HepG2 (cell line): ENCODE data around the gene ANKRD29. TPM values are rescaled to one million over a fixed set of nuclear protein-coding genes. Genes with fewer than 3 reads are reported as not detected.

ENCODE experiments used
- ADNP ChIP-seq: sonication (generic); formaldehyde crosslinking; IDR thresholded peaks from 2 replicates; pipeline ENCODE4 v1.4.0; 2020; ENCODE audit warnings: missing genetic modification reagents
- CEBPB ChIP-seq: IDR thresholded peaks from 2 replicates; pipeline ENCODE4 v1.6.1; 2011; ENCODE audit warnings: low read depth, low read length, improper control_type of control experiment, borderline replicate concordance
- IKZF1 ChIP-seq: fragments of 450-650 bp; IDR thresholded peaks from 2 replicates; pipeline ENCODE4 v1.7.1; 2016
- LBX2 ChIP-seq: sonication (generic); formaldehyde crosslinking; IDR thresholded peaks from 2 replicates; pipeline ENCODE4 v1.5.0; 2020; ENCODE audit warnings: missing genetic modification reagents, mild to moderate bottlenecking, borderline replicate concordance
- MAX ChIP-seq: IDR thresholded peaks from 2 replicates; pipeline ENCODE4 v1.6.1; 2012; ENCODE audit warnings: inconsistent platforms
- MXI1 ChIP-seq: IDR thresholded peaks from 3 replicates; pipeline ENCODE4 v1.6.1; 2012; ENCODE audit warnings: low read depth, low read length, inconsistent platforms, borderline replicate concordance
- MZF1 ChIP-seq: sonication (generic); formaldehyde crosslinking; IDR thresholded peaks from 2 replicates; pipeline ENCODE4 v1.8.1; 2023; ENCODE audit warnings: mild to moderate bottlenecking, missing genetic modification reagents, borderline replicate concordance
- NFYB ChIP-seq: sonication (generic); formaldehyde crosslinking; IDR thresholded peaks from 2 replicates; pipeline ENCODE4 v1.4.0; 2020; ENCODE audit warnings: missing genetic modification reagents
- NONO ChIP-seq, 2 experiments: fragments of 450-650 bp in 1 of 2; sonication (generic) in 1 of 2; formaldehyde crosslinking in 1 of 2; IDR thresholded peaks in 1 of 2; conservative IDR thresholded peaks in 1 of 2; 2 replicates each; pipeline versions ENCODE4 v1.6.1 to v1.8.0; 2017 to 2022; ENCODE audit warnings: mild to moderate bottlenecking in 1 of 2, missing genetic modification reagents in 1 of 2, moderate library complexity in 1 of 2
- NPAS2 ChIP-seq: sonication (generic); formaldehyde crosslinking; IDR thresholded peaks from 2 replicates; pipeline ENCODE4 v1.8.0; 2022; ENCODE audit warnings: mild to moderate bottlenecking, missing genetic modification reagents, borderline replicate concordance
- NR2C2 ChIP-seq: sonication (generic); formaldehyde crosslinking; IDR thresholded peaks from 2 replicates; pipeline ENCODE4 v1.4.0; 2020; ENCODE audit warnings: missing genetic modification reagents, mild to moderate bottlenecking, moderate library complexity, borderline replicate concordance
- SMARCE1 ChIP-seq: fragments of 450-650 bp; IDR thresholded peaks from 2 replicates; pipeline ENCODE4 v1.6.1; 2017; ENCODE audit warnings: borderline replicate concordance
- SOX13 ChIP-seq, 3 experiments: fragments of 450-650 bp in 1 of 3; sonication (generic) in 1 of 3; formaldehyde crosslinking in 1 of 3; IDR thresholded peaks in 2 of 3; conservative IDR thresholded peaks in 1 of 3; 2 replicates each; pipeline versions ENCODE4 v1.5.0 to v1.6.1; 2016 to 2020; ENCODE audit warnings: antibody characterized with exemption in 1 of 3, mild to moderate bottlenecking in 1 of 3, missing compliant biosample characterization in 1 of 3, missing genetic modification reagents in 1 of 3, moderate library complexity in 1 of 3
- SP140L ChIP-seq: sonication (generic); formaldehyde crosslinking; IDR thresholded peaks from 2 replicates; pipeline ENCODE4 v1.4.0; 2020; ENCODE audit warnings: missing genetic modification reagents, borderline replicate concordance
- TCF7 ChIP-seq: sonication (generic); IDR thresholded peaks from 2 replicates; pipeline ENCODE4 v1.6.1; 2016; ENCODE audit warnings: antibody characterized with exemption, low read depth
- TIGD3 ChIP-seq: sonication (generic); formaldehyde crosslinking; IDR thresholded peaks from 2 replicates; pipeline ENCODE4 v1.5.1; 2020; ENCODE audit warnings: mild to moderate bottlenecking, missing genetic modification reagents, borderline replicate concordance
- TRIM22 ChIP-seq: fragments of 450-650 bp; IDR thresholded peaks from 2 replicates; pipeline ENCODE4 v1.6.1; 2017
- U2AF1 ChIP-seq: fragments of 200-400 bp; formaldehyde crosslinking; optimal IDR thresholded peaks from 2 replicates; pipeline ENCODE3; 2017; ENCODE audit warnings: mild to moderate bottlenecking, low read depth, low read length
- ZBTB10 ChIP-seq: sonication (generic); formaldehyde crosslinking; IDR thresholded peaks from 2 replicates; pipeline ENCODE4 v1.4.0; 2020; ENCODE audit warnings: missing genetic modification reagents, borderline replicate concordance
- ZMYM3 ChIP-seq: sonication (generic); formaldehyde crosslinking; IDR thresholded peaks from 2 replicates; pipeline ENCODE4 v1.5.1; 2020; ENCODE audit warnings: mild to moderate bottlenecking, missing genetic modification reagents
- ZNF44 ChIP-seq: sonication (generic); formaldehyde crosslinking; IDR thresholded peaks from 2 replicates; pipeline ENCODE4 v1.5.1; 2020; ENCODE audit warnings: mild to moderate bottlenecking, missing genetic modification reagents
- ZNF556 ChIP-seq: sonication (generic); formaldehyde crosslinking; IDR thresholded peaks from 2 replicates; pipeline ENCODE4 v1.4.0; 2020; ENCODE audit warnings: mild to moderate bottlenecking, missing genetic modification reagents, borderline replicate concordance
- ZNF703 ChIP-seq: sonication (generic); formaldehyde crosslinking; IDR thresholded peaks from 2 replicates; pipeline ENCODE4 v1.5.1; 2020; ENCODE audit warnings: missing genetic modification reagents, mild to moderate bottlenecking, moderate library complexity, borderline replicate concordance
- ZSCAN30 ChIP-seq: sonication (generic); formaldehyde crosslinking; IDR thresholded peaks from 2 replicates; pipeline ENCODE4 v1.5.0; 2020; ENCODE audit warnings: mild to moderate bottlenecking, missing genetic modification reagents
- polyA plus RNA-seq, 8 experiments: library from polyadenylated mRNA; depleted of rRNA in 3 of 8; stranded (reverse) in 7 of 8; unstranded in 1 of 8; fragments of >200 nt; fragmentation: Illumina TruSeq in 4 of 8; extraction: Trizol in 4 of 8; gene quantifications; 2 replicates each; pipeline versions ENCODE4 v1.2.1 to v1.2.3, GENCODE V29; 2011 to 2016; ENCODE audit warnings: low read depth in 4 of 8, missing spikeins in 1 of 8, mixed read lengths in 1 of 8; ENCODE audit not compliant: insufficient read depth in 1 of 8
- total RNA-seq, 5 experiments: library from RNA; depleted of rRNA; stranded (reverse); fragments of >200 nt; fragmentation: Illumina TruSeq; extraction: Trizol; gene quantifications; 2 replicates each; pipeline ENCODE4 v1.2.3, GENCODE V29; 2016; ENCODE audit warnings: low read depth in 1 of 5

Gene ANKRD29
- total and polyA plus RNA-seq, 2 of the 13 experiments (the other 11 are each of a cell fraction or from before 2014, with no cell fraction given) = not detected

GRCh38 chr18:23569299-23570063, 93.2 kb downstream of the ANKRD29 start (continued):
- TF ChIP-seq SOX13 (IDR thresholded peaks at IDR 0.05) (no peak), SOX13 (CRISPR knock-in tag; conservative IDR thresholded peaks at IDR 0.05 in 1 of 2, IDR thresholded peaks at IDR 0.05 in 1 of 2) (peak in 1 of 2 experiments; percentile 77; a peak in 1 of 4 replicates), ZNF44 (no peak), TRIM22 (no peak), NR2C2 (peak; percentile 40; the same call in 1 of the 2 replicates), ZNF703 (no peak), ZNF556 (CRISPR knock-in tag) (no peak), IKZF1 (no peak), U2AF1 (no peak), CEBPB (peak; percentile 30; the same call in 1 of the 2 replicates), NONO (IDR thresholded peaks at IDR 0.05) (no peak), NONO (CRISPR knock-in tag; conservative IDR thresholded peaks at IDR 0.05) (no peak), TIGD3 (CRISPR knock-in tag) (no peak), MZF1 (CRISPR knock-in tag) (no peak), NFYB (CRISPR knock-in tag) (no peak), MXI1 (no peak), NPAS2 (no peak), ADNP (CRISPR knock-in tag) (no peak), MAX (no peak), LBX2 (CRISPR knock-in tag) (no peak), ZBTB10 (CRISPR knock-in tag) (no peak), TCF7 (peak; percentile 67), ZMYM3 (CRISPR knock-in tag) (peak; percentile 58; the same call in 1 of the 2 replicates), ZSCAN30 (CRISPR knock-in tag) (no peak), SMARCE1 (no peak), SP140L (CRISPR knock-in tag) (no peak)
